ENCODE measurements around the gene ACMSD. TPM values are rescaled to one million over a fixed set of nuclear protein-coding genes. Genes with fewer than 3 reads are reported as not detected.
A peak's percentile ranks its signal among the peaks of the same experiment; 100 is the strongest.

The ACMSD gene
- total RNA-seq, 3 donors from 2014 or later (not counting 1 experiment from before 2014, with no cell fraction given): not detected

DNA sequence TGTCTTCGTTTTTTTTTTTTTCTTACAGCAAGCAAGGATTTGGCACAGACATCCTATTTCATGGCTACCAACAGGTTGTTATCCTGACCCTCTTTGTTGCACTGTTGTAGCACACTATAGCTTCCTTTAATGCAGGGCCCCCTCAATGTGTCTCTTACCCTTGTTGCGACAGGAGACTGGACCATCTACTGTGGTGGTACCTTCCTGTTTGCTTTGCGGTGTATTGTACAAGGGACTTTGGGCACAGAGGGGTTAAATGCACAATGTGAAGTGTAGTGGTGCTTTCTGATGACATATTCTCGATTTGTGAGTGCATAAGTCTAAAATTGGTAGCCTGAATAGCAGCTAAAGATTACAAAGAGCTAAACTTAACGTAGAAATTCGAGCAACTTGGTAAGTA, 107.7 kb downstream of the ACMSD start:
- H3K27me3 ChIP-seq (ENCODE audit: control insufficient read depth, insufficient read depth, low read length): no peaks in the 10 kb centered on the region
- H3K4me1 ChIP-seq (ENCODE audit: control insufficient read depth, insufficient read depth, low read length): peaks cover 8% of the 10 kb centered on the region
- no peak for DNase-seq
- H3K4me3 ChIP-seq (ENCODE audit: low read length): no peak overlapping the region
- TF ChIP-seq, protein P1, sequence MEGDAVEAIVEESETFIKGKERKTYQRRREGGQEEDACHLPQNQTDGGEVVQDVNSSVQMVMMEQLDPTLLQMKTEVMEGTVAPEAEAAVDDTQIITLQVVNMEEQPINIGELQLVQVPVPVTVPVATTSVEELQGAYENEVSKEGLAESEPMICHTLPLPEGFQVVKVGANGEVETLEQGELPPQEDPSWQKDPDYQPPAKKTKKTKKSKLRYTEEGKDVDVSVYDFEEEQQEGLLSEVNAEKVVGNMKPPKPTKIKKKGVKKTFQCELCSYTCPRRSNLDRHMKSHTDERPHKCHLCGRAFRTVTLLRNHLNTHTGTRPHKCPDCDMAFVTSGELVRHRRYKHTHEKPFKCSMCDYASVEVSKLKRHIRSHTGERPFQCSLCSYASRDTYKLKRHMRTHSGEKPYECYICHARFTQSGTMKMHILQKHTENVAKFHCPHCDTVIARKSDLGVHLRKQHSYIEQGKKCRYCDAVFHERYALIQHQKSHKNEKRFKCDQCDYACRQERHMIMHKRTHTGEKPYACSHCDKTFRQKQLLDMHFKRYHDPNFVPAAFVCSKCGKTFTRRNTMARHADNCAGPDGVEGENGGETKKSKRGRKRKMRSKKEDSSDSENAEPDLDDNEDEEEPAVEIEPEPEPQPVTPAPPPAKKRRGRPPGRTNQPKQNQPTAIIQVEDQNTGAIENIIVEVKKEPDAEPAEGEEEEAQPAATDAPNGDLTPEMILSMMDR (IDR thresholded peaks at IDR 0.05): no peak
- intact Hi-C loops (cut with micrococcal nuclease): no loop called here
- H3K27ac ChIP-seq (ENCODE audit: low read length): no peak overlapping the region
- H3K36me3 Mint-ChIP-seq: no peaks in the 10 kb centered on the region
- H3K4me1 Mint-ChIP-seq: peaks cover 33 to 34% of the 10 kb centered on the region in 2 donors
- H3K27ac Mint-ChIP-seq: peak overlapping the region in 1 of 2 donors; percentile 15
- no peaks in the 10 kb centered on the region for H3K9me3 ChIP-seq (ENCODE audit: control insufficient read depth, insufficient read depth, low read length)
- no peaks in the 10 kb centered on the region for H3K9me3 Mint-ChIP-seq
- no peak for ATAC-seq
- no peaks in the 10 kb centered on the region for H3K27me3 Mint-ChIP-seq (ENCODE audit: low read depth in 2 of 2)
- H3K4me3 Mint-ChIP-seq: no peak overlapping the region
- WGBS (ENCODE audit: insufficient coverage): 98% methylated on average over 5 of the region's 6 CpGs
- H3K36me3 ChIP-seq (ENCODE audit: control insufficient read depth, insufficient read depth, low read length): peaks cover 50% of the 10 kb centered on the region

DNA sequence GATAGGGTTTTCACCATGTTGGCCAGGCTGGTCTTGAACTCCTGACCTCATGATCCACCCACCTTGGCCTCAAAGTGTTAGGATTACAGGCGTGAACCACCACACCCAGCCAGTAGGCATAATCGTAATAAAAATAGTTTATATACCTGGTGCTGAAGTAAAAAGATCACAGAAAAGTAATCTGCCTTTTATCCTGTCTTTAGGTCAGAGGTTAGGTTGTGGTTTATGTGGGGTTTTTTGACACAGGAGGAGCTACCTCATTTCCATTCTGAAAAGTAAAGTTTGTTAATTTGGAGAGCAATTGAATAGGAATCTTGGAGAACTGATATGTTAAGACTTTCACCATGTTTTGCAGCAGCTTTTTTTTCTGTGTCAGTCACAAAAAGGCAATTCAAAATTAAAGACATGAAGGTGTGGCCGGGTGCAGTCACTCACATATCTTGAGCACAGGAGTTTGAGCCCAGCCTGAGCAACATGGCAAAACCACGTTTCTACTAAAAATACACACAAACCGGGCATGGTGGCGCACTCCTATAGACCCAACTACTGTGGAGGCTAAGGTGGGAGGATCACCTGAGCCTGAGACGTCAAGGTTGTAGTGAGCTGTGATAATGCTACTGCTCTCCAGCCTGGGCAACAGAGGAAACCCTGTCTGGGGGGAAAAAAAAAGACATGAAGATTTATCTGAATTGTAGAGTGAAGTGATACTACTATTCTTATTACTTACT, 111.7 kb downstream of the ACMSD start:
- Mint-ChIP-seq H3K4me3 (no peak overlapping the region), H3K27me3 (ENCODE audit: low read depth in 2 of 2) (no peaks in the 10 kb centered on the region), H3K36me3 (peaks cover 11% of the 10 kb centered on the region), H3K27ac (peak overlapping the region; percentile 67 to 78), H3K4me1 (peaks cover 19 to 25% of the 10 kb centered on the region in 2 donors), H3K9me3 (no peaks in the 10 kb centered on the region)
- ATAC-seq: peak in 2 of 3 donors; percentile 12 to 34
- intact Hi-C loops (cut with micrococcal nuclease): no loop called here
- 84% methylated on average over 2 of the region's 7 CpGs for WGBS (ENCODE audit: insufficient coverage)
- DNase-seq: peak in 1 of 2 donors; percentile 25
- H3K9me3 ChIP-seq (ENCODE audit: control insufficient read depth, insufficient read depth, low read length): no peaks in the 10 kb centered on the region
- no peak overlapping the region for H3K4me3 ChIP-seq (ENCODE audit: low read length)
- TF ChIP-seq, protein P1 (IDR thresholded peaks at IDR 0.05): no peak
- no peaks in the 10 kb centered on the region for H3K27me3 ChIP-seq (ENCODE audit: control insufficient read depth, insufficient read depth, low read length)
- H3K36me3 ChIP-seq (ENCODE audit: control insufficient read depth, insufficient read depth, low read length): peaks cover 68% of the 10 kb centered on the region
- peaks cover 5% of the 10 kb centered on the region for H3K4me1 ChIP-seq (ENCODE audit: control insufficient read depth, insufficient read depth, low read length)
- no peak overlapping the region for H3K27ac ChIP-seq (ENCODE audit: low read length)

- Mint-ChIP-seq H3K9me3 (no peaks in the 10 kb centered on the region), H3K27me3 (ENCODE audit: low read depth in 2 of 2) (no peaks in the 10 kb centered on the region), H3K36me3 (peaks cover 11% of the 10 kb centered on the region), H3K4me3 (no peak overlapping the region), H3K27ac (peak overlapping the region in 1 of 2 donors; percentile 67), H3K4me1 (peaks cover 16 to 18% of the 10 kb centered on the region in 2 donors)
- no CpG with 5 or more reads among the region's 2 CpGs for WGBS (ENCODE audit: insufficient coverage)
- Histone ChIP-seq H3K9me3 (ENCODE audit: control insufficient read depth, insufficient read depth, low read length) (no peaks in the 10 kb centered on the region), H3K4me1 (ENCODE audit: control insufficient read depth, insufficient read depth, low read length) (peaks cover 5% of the 10 kb centered on the region), H3K27ac (ENCODE audit: low read length) (no peak overlapping the region), H3K4me3 (ENCODE audit: low read length) (no peak overlapping the region), H3K36me3 (ENCODE audit: control insufficient read depth, insufficient read depth, low read length) (peaks cover 72% of the 10 kb centered on the region), H3K27me3 (ENCODE audit: control insufficient read depth, insufficient read depth, low read length) (no peaks in the 10 kb centered on the region)
- intact Hi-C loops (cut with micrococcal nuclease): no loop called here
- DNase-seq (no peak), ATAC-seq (no peak)
- TF ChIP-seq, protein P1 (IDR thresholded peaks at IDR 0.05): no peak
Observed at GRCh38 chr2:134950886-134951285, 112.5 kb downstream of the ACMSD start.

Other genes with a start within 250 kb of the ACMSD start
- 10 to 100 TPM in 2 of 3 donors, 1 to 10 TPM in 1; 6.8 to 11.6 (median 10.3) TPM for gene TMEM163, start 119.6 kb upstream of the ACMSD start, total RNA-seq
- gene CCNT2, start 80.2 kb downstream of the ACMSD start, total RNA-seq: 10 to 100 TPM; 86.9 to 93.1 (median 87.8) TPM
- gene MAP3K19, start 208.8 kb downstream of the ACMSD start, total RNA-seq: not detected
- 10 to 100 TPM in 1 of 3 donors, 1 to 10 TPM in 2; 9.6 to 12.6 (median 9.8) TPM for gene RAB3GAP1, start 213.7 kb downstream of the ACMSD start, total RNA-seq